Natural killer cell (primary cell): ENCODE measurements around the gene WSCD2. TPM values are rescaled to one million over a fixed set of nuclear protein-coding genes. Genes with fewer than 3 reads are reported as not detected.

Experiments used
- ATAC-seq, 3 donors: fragments of 150-1000 bp in 2 of 3; fragments of 200-7000 bp in 1 of 3; cut with Tn5 transposase; 1 replicate in 1 of 3; 2 replicates in 2 of 3; pipeline ENCODE4 v1.10.0; 2021; ENCODE audit warnings: mild to moderate bottlenecking in 2 of 3, moderate library complexity in 2 of 3
- DNase-seq, 2 donors: peaks; one replicate each; pipeline versions ENCODE4 v3.0.0 to v3.0.0-alpha.2; 2013 to 2021; ENCODE audit warnings: mixed read lengths in 1 of 2
- H3K27ac ChIP-seq: one replicate; pipeline ENCODE4 v1.5.1; 2013; ENCODE audit warnings: mild to moderate bottlenecking, low read length
- H3K27me3 ChIP-seq: one replicate; pipeline ENCODE4 v1.6.1; 2013; ENCODE audit warnings: low read length; ENCODE audit not compliant: control insufficient read depth, insufficient read depth
- H3K36me3 ChIP-seq: one replicate; pipeline ENCODE4 v1.6.1; 2013; ENCODE audit warnings: low read length; ENCODE audit not compliant: control insufficient read depth, insufficient read depth
- H3K4me1 ChIP-seq: one replicate; pipeline ENCODE4 v1.6.1; 2013; ENCODE audit warnings: low read length; ENCODE audit not compliant: control insufficient read depth, insufficient read depth
- H3K4me3 ChIP-seq: one replicate; pipeline ENCODE4 v1.5.1; 2013; ENCODE audit warnings: low read length
- H3K9me3 ChIP-seq: one replicate; pipeline ENCODE4 v1.6.1; 2013; ENCODE audit warnings: low read length; ENCODE audit not compliant: control insufficient read depth, insufficient read depth
- H3K27ac Mint-ChIP-seq, 2 donors: one replicate each; pipeline ENCODE4 v1.8.0; 2022; ENCODE audit warnings: mild to moderate bottlenecking in 2 of 2, mixed read lengths in 2 of 2, moderate library complexity in 1 of 2
- H3K27me3 Mint-ChIP-seq, 2 donors: one replicate each; pipeline ENCODE4 v1.8.0; 2022; ENCODE audit warnings: low read depth in 2 of 2, mixed read lengths in 2 of 2
- H3K36me3 Mint-ChIP-seq: one replicate; pipeline ENCODE4 v1.8.0; 2022; ENCODE audit warnings: mixed read lengths
- H3K4me1 Mint-ChIP-seq, 2 donors: one replicate each; pipeline ENCODE4 v1.8.0; 2022; ENCODE audit warnings: mixed read lengths in 2 of 2
- H3K4me3 Mint-ChIP-seq: one replicate; pipeline ENCODE4 v1.8.0; 2022; ENCODE audit warnings: mild to moderate bottlenecking, moderate library complexity, mixed read lengths
- H3K9me3 Mint-ChIP-seq, 2 donors: one replicate each; pipeline ENCODE4 v1.8.0; 2022; ENCODE audit warnings: mixed read lengths in 2 of 2
- WGBS: methylation state at CpG from one replicate; pipeline ENCODE4 v1.1.7; 2013; ENCODE audit warnings: missing lambda C conversion rate; ENCODE audit not compliant: insufficient coverage; 5-methylcytosine and 5-hydroxymethylcytosine counted together
- intact Hi-C: fragments of 100-400 bp; cut with micrococcal nuclease; formaldehyde crosslinking; loops from one replicate; pipeline ENCODE4 v1.14.2; 2022
- total RNA-seq, 4 donors: library from RNA; stranded (reverse); fragments of 120-200 nt in 1 of 4; gene quantifications; one replicate each; pipeline versions ENCODE4 v1.2.3 to v1.2.4, GENCODE V29; 2013 to 2022
- TF ChIP-seq, protein P1 (sequence below): fragments of 200-600 bp; IDR thresholded peaks from one replicate; pipeline ENCODE4 v1.8.0; 2022; ENCODE audit warnings: antibody characterized with exemption

The WSCD2 gene
- total RNA-seq, 3 donors from 2014 or later (not counting 1 experiment from before 2014, with no cell fraction given), result 0.32 to 0.78 TPM; not detected in 1

GRCh38 chr12:108125073-108125472 lies 4.0 kb upstream of the WSCD2 start:
- Mint-ChIP-seq H3K27me3 (peaks cover 33 to 46% of the 10 kb centered on the region in 2 donors), H3K27ac (no peak overlapping the region), H3K4me3 (no peak overlapping the region), H3K4me1 (peaks cover 0 to 8% of the 10 kb centered on the region in 2 donors), H3K9me3 (no peaks in the 10 kb centered on the region), H3K36me3 (no peaks in the 10 kb centered on the region)
- no peak for DNase-seq
- intact Hi-C loops, result no loop called here
- Histone ChIP-seq H3K9me3 (no peaks in the 10 kb centered on the region), H3K36me3 (no peaks in the 10 kb centered on the region), H3K27me3 (peaks cover 22% of the 10 kb centered on the region), H3K27ac (no peak overlapping the region), H3K4me1 (peaks cover 10% of the 10 kb centered on the region), H3K4me3 (no peak overlapping the region)
- no peak for ATAC-seq
- TF ChIP-seq, protein P1, sequence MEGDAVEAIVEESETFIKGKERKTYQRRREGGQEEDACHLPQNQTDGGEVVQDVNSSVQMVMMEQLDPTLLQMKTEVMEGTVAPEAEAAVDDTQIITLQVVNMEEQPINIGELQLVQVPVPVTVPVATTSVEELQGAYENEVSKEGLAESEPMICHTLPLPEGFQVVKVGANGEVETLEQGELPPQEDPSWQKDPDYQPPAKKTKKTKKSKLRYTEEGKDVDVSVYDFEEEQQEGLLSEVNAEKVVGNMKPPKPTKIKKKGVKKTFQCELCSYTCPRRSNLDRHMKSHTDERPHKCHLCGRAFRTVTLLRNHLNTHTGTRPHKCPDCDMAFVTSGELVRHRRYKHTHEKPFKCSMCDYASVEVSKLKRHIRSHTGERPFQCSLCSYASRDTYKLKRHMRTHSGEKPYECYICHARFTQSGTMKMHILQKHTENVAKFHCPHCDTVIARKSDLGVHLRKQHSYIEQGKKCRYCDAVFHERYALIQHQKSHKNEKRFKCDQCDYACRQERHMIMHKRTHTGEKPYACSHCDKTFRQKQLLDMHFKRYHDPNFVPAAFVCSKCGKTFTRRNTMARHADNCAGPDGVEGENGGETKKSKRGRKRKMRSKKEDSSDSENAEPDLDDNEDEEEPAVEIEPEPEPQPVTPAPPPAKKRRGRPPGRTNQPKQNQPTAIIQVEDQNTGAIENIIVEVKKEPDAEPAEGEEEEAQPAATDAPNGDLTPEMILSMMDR, result no peak
- WGBS, result 72% methylated on average over 3 of the region's 4 CpGs

GRCh38 chr12:108126212-108126611 lies 2.9 kb upstream of the WSCD2 start:
- WGBS, result 92% methylated on average over 1 of the region's 1 CpG
- H3K27me3 Mint-ChIP-seq, result peaks cover 38 to 53% of the 10 kb centered on the region in 2 donors

GRCh38 chr12:108126990-108127501 lies 2.0 kb upstream of the WSCD2 start:
- WGBS, result 39% methylated on average over 6 of the region's 10 CpGs
- peaks cover 46 to 60% of the 10 kb centered on the region in 2 donors for H3K27me3 Mint-ChIP-seq
- no peaks in the 10 kb centered on the region for H3K36me3 Mint-ChIP-seq
- TF ChIP-seq, protein P1, result no peak
- no peak overlapping the region for H3K27ac ChIP-seq
- H3K27me3 ChIP-seq, result peaks cover 22% of the 10 kb centered on the region
- H3K36me3 ChIP-seq, result no peaks in the 10 kb centered on the region
- H3K4me3 Mint-ChIP-seq, result no peak overlapping the region
- peaks cover 0 to 8% of the 10 kb centered on the region in 2 donors for H3K4me1 Mint-ChIP-seq
- no peaks in the 10 kb centered on the region for H3K9me3 Mint-ChIP-seq
- no peaks in the 10 kb centered on the region for H3K9me3 ChIP-seq
- DNase-seq (no peak), ATAC-seq (no peak)
- intact Hi-C loops, result no loop called here
- H3K4me3 ChIP-seq, result no peak overlapping the region
- H3K4me1 ChIP-seq, result peaks cover 9% of the 10 kb centered on the region
- no peak overlapping the region for H3K27ac Mint-ChIP-seq

More at GRCh38 chr12:108126212-108126611, 2.9 kb upstream of the WSCD2 start:
- Histone ChIP-seq H3K4me1 (peaks cover 9% of the 10 kb centered on the region), H3K27me3 (peaks cover 22% of the 10 kb centered on the region), H3K4me3 (no peak overlapping the region), H3K27ac (no peak overlapping the region), H3K9me3 (no peaks in the 10 kb centered on the region), H3K36me3 (no peaks in the 10 kb centered on the region)
- intact Hi-C loops, result no loop called here
- peaks cover 0 to 8% of the 10 kb centered on the region in 2 donors for H3K4me1 Mint-ChIP-seq
- H3K27ac Mint-ChIP-seq, result no peak overlapping the region
- no peak overlapping the region for H3K4me3 Mint-ChIP-seq
- DNase-seq (no peak), ATAC-seq (no peak)
- no peaks in the 10 kb centered on the region for H3K9me3 Mint-ChIP-seq
- no peaks in the 10 kb centered on the region for H3K36me3 Mint-ChIP-seq
- TF ChIP-seq, protein P1, result no peak

DNA sequence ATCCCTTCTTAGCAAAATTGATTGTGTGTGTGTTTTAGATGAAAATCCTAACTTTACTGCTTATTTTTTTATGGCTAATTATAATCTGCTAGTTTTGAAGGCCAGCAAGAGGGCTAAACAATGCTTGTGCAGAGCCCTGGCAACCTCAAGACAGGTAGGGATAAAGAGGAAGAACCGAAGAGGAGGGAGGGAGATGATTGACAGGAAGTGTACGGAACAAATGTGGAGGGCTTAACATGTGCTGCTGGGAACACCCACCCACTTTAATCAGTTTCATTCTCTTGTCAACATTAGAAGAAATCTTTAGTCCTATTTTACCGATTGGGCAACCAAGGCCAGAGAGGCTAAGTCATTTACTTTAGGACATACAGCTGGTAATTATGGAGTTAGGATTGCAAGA lies 1.4 kb upstream of the WSCD2 start:
- no peaks in the 10 kb centered on the region for H3K36me3 Mint-ChIP-seq
- peaks cover 9% of the 10 kb centered on the region for H3K4me1 ChIP-seq
- no peaks in the 10 kb centered on the region for H3K36me3 ChIP-seq
- no peak for DNase-seq
- ATAC-seq, result no peak
- H3K4me1 Mint-ChIP-seq, result peaks cover 0 to 8% of the 10 kb centered on the region in 2 donors
- peaks cover 50 to 60% of the 10 kb centered on the region in 2 donors for H3K27me3 Mint-ChIP-seq
- H3K4me3 Mint-ChIP-seq, result no peak overlapping the region
- H3K4me3 ChIP-seq, result no peak overlapping the region
- H3K27me3 ChIP-seq, result peaks cover 22% of the 10 kb centered on the region
- no peak overlapping the region for H3K27ac Mint-ChIP-seq
- TF ChIP-seq, protein P1, result no peak
- no peaks in the 10 kb centered on the region for H3K9me3 Mint-ChIP-seq
- no peaks in the 10 kb centered on the region for H3K9me3 ChIP-seq
- 0% methylated on average over 1 of the region's 3 CpGs for WGBS
- H3K27ac ChIP-seq, result no peak overlapping the region
- intact Hi-C loops, result no loop called here
